Sigmoid colon (tissue), 7 donors: Measurements from ENCODE around the gene GUK1. TPM values are rescaled to one million over a fixed set of nuclear protein-coding genes. Genes with fewer than 3 reads are reported as not detected.
A peak's percentile ranks its signal among the peaks of the same experiment; 100 is the strongest.

Experiments used
- DNase-seq: peaks from one replicate; pipeline ENCODE4 v3.0.0-alpha.2; 2019
- H3K27ac ChIP-seq, 4 donors: fragments of 200-600 bp; sonication (generic); one replicate each; pipeline ENCODE4 v1.5.1; 2016 to 2019; ENCODE audit warnings: mild to moderate bottlenecking in 1 of 4
- H3K27me3 ChIP-seq, 3 donors: fragments of 200-600 bp; sonication (generic); one replicate each; pipeline ENCODE4 v1.5.1; 2019; ENCODE audit warnings: mild to moderate bottlenecking in 1 of 3
- H3K36me3 ChIP-seq, 4 donors: fragments of 200-600 bp; sonication (generic); one replicate each; pipeline ENCODE4 v1.5.1; 2016 to 2019
- H3K4me1 ChIP-seq, 4 donors: fragments of 200-600 bp; sonication (generic); one replicate each; pipeline ENCODE4 v1.5.1; 2017 to 2019
- H3K4me3 ChIP-seq, 4 donors: fragments of 200-600 bp; sonication (generic); one replicate each; pipeline ENCODE4 v1.5.1; 2017 to 2019; ENCODE audit warnings: mild to moderate bottlenecking in 2 of 4, moderate library complexity in 1 of 4
- H3K9me3 ChIP-seq, 4 donors: fragments of 200-600 bp in 3 of 4; sonication (generic) in 3 of 4; one replicate each; pipeline versions ENCODE4 v1.5.1 to v1.6.1; 2013 to 2019
- EP300 ChIP-seq, 4 donors: sonication (generic); formaldehyde crosslinking; IDR thresholded peaks; one replicate each; pipeline ENCODE4 v1.6.1; 2017; ENCODE audit warnings: antibody characterized with exemption in 4 of 4
- POLR2A ChIP-seq, 2 donors: fragments of 450-650 bp; IDR thresholded peaks; one replicate each; pipeline ENCODE4 v1.6.1; 2016; ENCODE audit warnings: antibody characterized with exemption in 2 of 2, mild to moderate bottlenecking in 2 of 2, moderate library complexity in 2 of 2
- POLR2AphosphoS5 ChIP-seq, 4 donors: sonication (generic); formaldehyde crosslinking; IDR thresholded peaks; one replicate each; pipeline ENCODE4 v1.6.1; 2017; ENCODE audit warnings: antibody characterized with exemption in 4 of 4
- WGBS, 2 donors: extraction: QIAGEN DNeasy Blood & Tissue Kit; methylation state at CpG; one replicate each; pipeline ENCODE4 v1.1.7; 2013; 5-methylcytosine and 5-hydroxymethylcytosine counted together
- intact Hi-C: fragments of 100-400 bp; cut with DNase I; formaldehyde crosslinking; loops from one replicate; pipeline ENCODE4 v1.15.1; 2023
- polyA plus RNA-seq, 3 donors: library from polyadenylated mRNA; stranded (reverse); fragments of 200-250 nt; gene quantifications; one replicate each; pipeline ENCODE4 v1.2.3, GENCODE V29; 2013
- total RNA-seq, 4 donors: library from RNA; depleted of rRNA; stranded (reverse); fragments of >200 nt; gene quantifications; one replicate each; pipeline ENCODE4 v1.1.0, GENCODE V29; 2016
- TF ChIP-seq, protein P1 (sequence below), 4 experiments: fragments of 450-650 bp in 3 of 4; fragments of 200-600 bp in 1 of 4; IDR thresholded peaks; one replicate each; pipeline ENCODE4 v1.5.1; 2016 to 2019; ENCODE audit warnings: antibody characterized with exemption in 4 of 4, mild to moderate bottlenecking in 3 of 4, moderate library complexity in 2 of 4
- donor health status: healthy with polysubstance abuse.
- donor health status: Bipolar disorder and iron deficiency.
- donor health status: healthy.

Gene GUK1
- total and polyA plus RNA-seq, 7 donors, result 225 to 668 (median 366) TPM

DNA sequence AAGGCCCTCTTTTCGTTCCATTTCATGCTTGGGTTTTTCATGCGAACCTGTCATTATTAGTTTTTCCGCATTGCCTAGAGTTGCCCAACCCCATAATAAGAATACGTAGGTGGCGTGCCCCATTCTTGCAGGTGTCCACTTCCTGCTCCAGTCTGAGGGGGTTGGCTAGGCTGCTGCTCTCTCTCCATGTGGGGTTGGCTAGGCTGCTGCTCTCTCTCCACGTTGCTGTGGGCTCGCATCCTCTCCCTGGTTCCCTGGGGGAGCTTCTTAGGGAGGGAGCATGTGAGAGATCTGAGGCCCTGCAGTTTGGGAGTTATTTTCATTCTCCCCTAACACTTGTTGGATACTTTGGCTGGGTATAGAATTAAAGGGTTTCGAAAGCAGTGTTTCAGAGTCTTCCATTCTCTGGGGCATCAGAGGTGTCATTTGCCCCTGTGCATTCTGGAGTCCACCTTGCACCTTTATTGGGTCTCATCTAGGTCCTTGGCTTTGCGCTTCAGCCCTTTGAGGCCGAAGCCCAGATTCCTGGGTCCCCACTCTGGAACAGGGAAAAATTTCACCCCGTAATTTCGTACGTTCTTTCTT lies 45.6 kb upstream of the GUK1 start:
- Histone ChIP-seq H3K4me1 (peaks cover 0 to 61% (median 42%) of the 10 kb centered on the region in 4 donors), H3K27ac (no peak overlapping the region), H3K36me3 (peaks cover 9 to 27% (median 26%) of the 10 kb centered on the region in 4 donors), H3K27me3 (no peaks in the 10 kb centered on the region), H3K4me3 (no peak overlapping the region), H3K9me3 (peaks cover 0 to 6% (median 3%) of the 10 kb centered on the region in 4 donors)
- intact Hi-C loops, result no loop called here
- TF ChIP-seq POLR2A (IDR thresholded peaks at IDR 0.05) (no peak), EP300 (IDR thresholded peaks at IDR 0.05) (no peak), POLR2AphosphoS5 (IDR thresholded peaks at IDR 0.05) (no peak)
- TF ChIP-seq, protein P1, sequence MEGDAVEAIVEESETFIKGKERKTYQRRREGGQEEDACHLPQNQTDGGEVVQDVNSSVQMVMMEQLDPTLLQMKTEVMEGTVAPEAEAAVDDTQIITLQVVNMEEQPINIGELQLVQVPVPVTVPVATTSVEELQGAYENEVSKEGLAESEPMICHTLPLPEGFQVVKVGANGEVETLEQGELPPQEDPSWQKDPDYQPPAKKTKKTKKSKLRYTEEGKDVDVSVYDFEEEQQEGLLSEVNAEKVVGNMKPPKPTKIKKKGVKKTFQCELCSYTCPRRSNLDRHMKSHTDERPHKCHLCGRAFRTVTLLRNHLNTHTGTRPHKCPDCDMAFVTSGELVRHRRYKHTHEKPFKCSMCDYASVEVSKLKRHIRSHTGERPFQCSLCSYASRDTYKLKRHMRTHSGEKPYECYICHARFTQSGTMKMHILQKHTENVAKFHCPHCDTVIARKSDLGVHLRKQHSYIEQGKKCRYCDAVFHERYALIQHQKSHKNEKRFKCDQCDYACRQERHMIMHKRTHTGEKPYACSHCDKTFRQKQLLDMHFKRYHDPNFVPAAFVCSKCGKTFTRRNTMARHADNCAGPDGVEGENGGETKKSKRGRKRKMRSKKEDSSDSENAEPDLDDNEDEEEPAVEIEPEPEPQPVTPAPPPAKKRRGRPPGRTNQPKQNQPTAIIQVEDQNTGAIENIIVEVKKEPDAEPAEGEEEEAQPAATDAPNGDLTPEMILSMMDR (IDR thresholded peaks at IDR 0.05), result no peak
- peak; percentile 21 for DNase-seq
- WGBS, 2 donors, result 88% methylated on average over 13 of the region's 13 CpGs

DNA sequence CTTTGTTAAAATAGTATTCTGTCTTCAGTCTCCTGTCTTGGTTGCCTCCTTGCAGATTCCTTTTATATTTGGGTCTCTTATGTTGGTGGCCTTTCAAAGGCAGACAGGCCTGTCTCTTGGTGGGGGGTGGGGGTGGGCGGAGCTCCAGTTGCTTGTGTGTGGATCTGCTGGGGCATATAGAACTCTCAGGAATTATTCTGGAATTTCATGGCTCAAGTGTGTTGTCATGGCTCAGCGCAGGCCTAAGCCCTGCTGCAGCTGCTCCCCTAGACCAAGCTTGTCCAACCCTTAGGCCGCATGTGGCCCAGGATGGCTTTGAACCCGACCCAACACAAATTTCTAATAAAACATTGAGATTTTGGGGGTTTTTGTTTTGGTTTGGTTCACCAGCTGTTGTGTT lies 44.9 kb upstream of the GUK1 start:
- peak; percentile 20 for DNase-seq
- H3K9me3 ChIP-seq, result peaks cover 0 to 6% (median 3%) of the 10 kb centered on the region in 4 donors
- no peak overlapping the region for H3K4me3 ChIP-seq
- no peak overlapping the region for H3K27ac ChIP-seq
- H3K36me3 ChIP-seq, result peaks cover 12 to 34% (median 32%) of the 10 kb centered on the region in 4 donors
- TF ChIP-seq, protein P1 (IDR thresholded peaks at IDR 0.05), result no peak
- TF ChIP-seq EP300 (IDR thresholded peaks at IDR 0.05), result no peak
- no peak for TF ChIP-seq POLR2AphosphoS5 (IDR thresholded peaks at IDR 0.05)
- TF ChIP-seq POLR2A (IDR thresholded peaks at IDR 0.05), result no peak
- H3K4me1 ChIP-seq, result peaks cover 0 to 58% (median 36%) of the 10 kb centered on the region in 4 donors
- 98% methylated on average over 4 of the region's 4 CpGs for whole genome bisulfite sequencing, 2 donors
- H3K27me3 ChIP-seq, result no peaks in the 10 kb centered on the region
- intact Hi-C loops, result no loop called here

DNA sequence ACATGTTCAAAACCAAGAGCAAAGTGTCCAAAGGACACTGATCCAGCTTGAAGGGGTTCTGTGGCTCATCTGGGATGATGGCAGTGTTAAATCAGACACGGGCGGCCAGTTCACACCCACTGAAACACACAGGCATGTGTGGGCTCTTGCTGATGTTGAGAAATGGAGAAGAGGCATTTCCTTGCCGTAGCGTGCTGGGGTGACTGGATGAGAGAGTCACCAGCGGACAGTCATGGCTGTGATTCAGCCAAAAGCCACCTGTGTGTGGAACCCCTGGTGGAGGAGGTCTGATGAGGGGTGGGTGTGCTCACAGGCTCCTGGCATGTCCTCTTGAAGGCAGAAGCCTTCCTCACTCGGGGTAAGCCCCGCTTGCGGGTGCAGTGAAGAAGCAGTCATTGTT lies 44.1 kb upstream of the GUK1 start:
- TF ChIP-seq POLR2A (IDR thresholded peaks at IDR 0.05) (no peak), EP300 (IDR thresholded peaks at IDR 0.05) (no peak), POLR2AphosphoS5 (IDR thresholded peaks at IDR 0.05) (no peak)
- TF ChIP-seq, protein P1 (IDR thresholded peaks at IDR 0.05), result no peak
- 94 to 95% methylated on average over 8 of the region's 8 CpGs for WGBS, 2 donors
- Histone ChIP-seq H3K27me3 (no peaks in the 10 kb centered on the region), H3K9me3 (peaks cover 0 to 6% (median 3%) of the 10 kb centered on the region in 4 donors), H3K4me3 (no peak overlapping the region), H3K4me1 (peaks cover 0 to 52% (median 28%) of the 10 kb centered on the region in 4 donors), H3K27ac (no peak overlapping the region), H3K36me3 (peaks cover 12 to 41% (median 32%) of the 10 kb centered on the region in 4 donors)
- intact Hi-C loops, result no loop called here
- peak; percentile 53 for DNase-seq

DNA sequence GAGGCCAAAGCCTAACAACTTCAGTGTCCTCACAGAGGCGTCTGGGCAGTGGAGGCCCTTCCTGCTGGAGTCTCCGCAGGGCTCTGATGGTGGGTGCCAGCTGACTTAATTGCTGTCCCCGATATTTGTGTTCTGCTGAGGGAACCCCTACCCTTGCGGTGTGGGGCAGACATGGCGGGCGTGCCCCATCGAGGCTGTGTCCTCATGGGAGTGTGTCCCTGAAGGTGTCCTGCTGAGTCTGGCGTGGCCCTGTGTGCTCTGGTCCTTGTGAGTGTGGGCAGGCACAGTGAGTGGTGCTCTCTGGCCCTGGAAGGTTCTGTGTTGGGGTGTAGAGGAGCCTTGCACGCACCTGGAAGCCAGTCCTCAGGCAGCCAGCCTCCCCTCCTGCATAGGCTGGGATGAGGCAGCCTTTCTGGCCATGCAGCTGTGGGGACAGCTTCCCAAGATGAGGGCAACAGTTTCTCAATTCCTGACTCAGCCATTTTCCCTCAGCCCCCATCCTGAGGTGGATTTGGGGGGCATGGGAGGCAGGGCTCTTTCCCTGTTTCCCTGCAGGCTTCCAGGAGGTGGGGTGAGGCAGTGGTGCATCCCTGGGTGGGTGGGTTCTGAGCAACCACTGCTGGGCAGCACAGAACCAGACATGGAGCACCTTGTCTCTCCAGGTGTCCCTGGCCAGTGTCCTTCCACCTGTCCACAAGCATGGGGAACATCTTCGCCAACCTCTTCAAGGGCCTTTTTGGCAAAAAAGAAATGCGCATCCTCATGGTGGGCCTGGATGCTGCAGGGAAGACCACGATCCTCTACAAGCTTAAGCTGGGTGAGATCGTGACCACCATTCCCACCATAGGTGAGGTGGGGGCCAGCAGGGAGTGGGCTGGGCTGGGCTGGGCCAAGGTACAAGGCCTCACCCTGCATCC lies 43.4 kb upstream of the GUK1 start:
- intact Hi-C loops, result no loop called here
- H3K27ac ChIP-seq, result no peak overlapping the region
- H3K9me3 ChIP-seq, result peaks cover 0 to 6% (median 3%) of the 10 kb centered on the region in 4 donors
- H3K27me3 ChIP-seq, result no peaks in the 10 kb centered on the region
- 93 to 95% methylated on average over 13 of the region's 13 CpGs for WGBS, 2 donors
- no peak overlapping the region for H3K4me3 ChIP-seq
- peaks cover 0 to 52% (median 25%) of the 10 kb centered on the region in 4 donors for H3K4me1 ChIP-seq
- peak; percentile 59 for DNase-seq
- TF ChIP-seq POLR2AphosphoS5 (IDR thresholded peaks at IDR 0.05) (no peak), EP300 (IDR thresholded peaks at IDR 0.05) (no peak), POLR2A (IDR thresholded peaks at IDR 0.05) (no peak)
- TF ChIP-seq, protein P1 (IDR thresholded peaks at IDR 0.05), result no peak
- peaks cover 12 to 44% (median 32%) of the 10 kb centered on the region in 4 donors for H3K36me3 ChIP-seq
